H54 (cell line): ENCODE results near the gene LCE3B.
"Not testable (repeated sequence)": the region's sequence is repeated elsewhere in the genome, so short reads cannot be mapped to it uniquely, and the experiment has no call there.

Experiments used
- DNase-seq: peaks from one replicate; pipeline ENCODE4 v3.0.0; 2011; ENCODE audit warnings: low spot score, mixed read lengths; ENCODE audit not compliant: insufficient read length
- FAIRE-seq: peaks from 3 replicates; lab custom pipeline; 2011; peaks lifted over from hg19 to GRCh38; lab: Jason Lieb, UNC
- POLR2A ChIP-seq: IDR thresholded peaks from 2 replicates; pipeline ENCODE4 v1.6.1; 2011; ENCODE audit warnings: low read depth, mild to moderate bottlenecking, low read length

LCE3B gene

GRCh38 chr1:152613511-152613910, at the start of gene LCE3B:
TSS of gene LCE3B (plus strand) at chr1:152613811. CDS start at chr1:152613811, 0 bp downstream.
- FAIRE-seq (no peak), DNase-seq (no peak)
- TF ChIP-seq POLR2A, result no peak

- no peak for TF ChIP-seq POLR2A
- DNase-seq (no peak), FAIRE-seq (no peak)
These were observed 48.5 kb upstream of the LCE3B start for GRCh38 chr1:152565115-152565514.

- DNase-seq, result no peak
- no peak for TF ChIP-seq POLR2A
- FAIRE-seq, result no peak
These were observed 47.9 kb upstream of the LCE3B start for GRCh38 chr1:152565535-152566215.

- FAIRE-seq (no peak), DNase-seq (no peak)
- no peak for TF ChIP-seq POLR2A
These were observed 46.9 kb upstream of the LCE3B start, which contains the start of gene LCE3E for GRCh38 chr1:152566681-152567080. TSS of gene LCE3E (minus strand) at chr1:152566780. CDS start at chr1:152566208, 572 bp downstream.

GRCh38 chr1:152577168-152577567, 36.4 kb upstream of the LCE3B start:
- DNase-seq (no peak), FAIRE-seq (no peak)
- TF ChIP-seq POLR2A, result no peak

GRCh38 chr1:152579526-152579925, 34.1 kb upstream of the LCE3B start:
- not testable (repeated sequence) for FAIRE-seq, DNase-seq

GRCh38 chr1:152580433-152580832, 33.2 kb upstream of the LCE3B start, which contains the start of gene LCE3D:
TSS of gene LCE3D (minus strand) at chr1:152580516. CDS start at chr1:152579936, 580 bp downstream.
- no peak for TF ChIP-seq POLR2A
- FAIRE-seq, result no peak
- no peak for DNase-seq

- DNase-seq (no peak), FAIRE-seq (no peak)
- no peak for TF ChIP-seq POLR2A
These were observed 31.0 kb upstream of the LCE3B start for GRCh38 chr1:152582647-152583046.

- no peak for DNase-seq
- FAIRE-seq, result no peak
- TF ChIP-seq POLR2A, result no peak
These were observed 28.0 kb upstream of the LCE3B start for GRCh38 chr1:152585586-152585985.

GRCh38 chr1:152596986-152597385, 16.6 kb upstream of the LCE3B start:
- no peak for TF ChIP-seq POLR2A
- FAIRE-seq (no peak), DNase-seq (no peak)

- DNase-seq (no peak), FAIRE-seq (no peak)
- TF ChIP-seq POLR2A, result no peak
These were observed 13.7 kb upstream of the LCE3B start, which contains the start of gene LCE3C for GRCh38 chr1:152599934-152600333. TSS of gene LCE3C (plus strand) at chr1:152600234. CDS start at chr1:152600732, 498 bp downstream.

GRCh38 chr1:152621993-152622392, 8.4 kb downstream of the LCE3B start:
- DNase-seq (no peak), FAIRE-seq (no peak)
- no peak for TF ChIP-seq POLR2A

GRCh38 chr1:152622803-152623202, 9.2 kb downstream of the LCE3B start, which contains the start of gene LCE3A:
TSS of gene LCE3A (minus strand) at chr1:152623103. CDS start at chr1:152623103, 0 bp downstream.
- FAIRE-seq, result no peak
- TF ChIP-seq POLR2A, result no peak
- DNase-seq, result no peak

- FAIRE-seq, result no peak
- peak; percentile 3 for DNase-seq
- no peak for TF ChIP-seq POLR2A
These were observed 9.7 kb downstream of the LCE3B start for GRCh38 chr1:152623203-152623844.
